GM08714 (cell line): ENCODE measurements around the gene NAALAD2.
"Not testable (repeated sequence)": the region's sequence is repeated elsewhere in the genome, so short reads cannot be mapped to it uniquely, and the experiment has no call there.

Source experiments
- H3K4me3 ChIP-seq: fragments of 200-500 bp; sonication (Bioruptor generic); 2 replicates; pipeline ENCODE4 v1.5.1; 2014; ENCODE audit warnings: mild to moderate bottlenecking, low read length, inconsistent platforms
- ZNF274 ChIP-seq: IDR thresholded peaks from 2 replicates; pipeline ENCODE4 v1.6.1; 2012; ENCODE audit warnings: mild to moderate bottlenecking, low read depth, low read length

Gene NAALAD2

GRCh38 chr11:90168571-90168970 is 34.1 kb downstream of the NAALAD2 start:
- TF ChIP-seq ZNF274, result no peak
- no peak overlapping the region for H3K4me3 ChIP-seq

DNA sequence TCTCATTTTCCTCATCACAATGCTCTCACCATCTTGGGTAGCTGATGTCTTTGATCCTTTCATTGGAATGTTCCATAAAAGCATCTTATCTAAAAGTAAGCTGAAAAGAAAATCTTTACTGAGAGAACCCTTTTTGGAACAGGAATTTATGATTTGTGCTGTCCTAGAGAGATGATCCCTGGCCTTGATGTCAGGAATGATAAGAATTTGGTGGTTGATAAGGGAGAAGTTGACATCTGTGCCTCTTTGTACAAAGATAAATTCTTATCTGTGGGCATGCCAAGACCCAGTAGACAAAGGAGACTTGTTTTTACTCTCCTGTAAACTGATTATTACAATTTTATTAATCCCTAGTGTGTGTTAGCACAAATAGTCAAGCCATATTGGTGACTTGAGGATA is 36.9 kb downstream of the NAALAD2 start:
- H3K4me3 ChIP-seq, result no peak overlapping the region
- TF ChIP-seq ZNF274, result no peak

DNA sequence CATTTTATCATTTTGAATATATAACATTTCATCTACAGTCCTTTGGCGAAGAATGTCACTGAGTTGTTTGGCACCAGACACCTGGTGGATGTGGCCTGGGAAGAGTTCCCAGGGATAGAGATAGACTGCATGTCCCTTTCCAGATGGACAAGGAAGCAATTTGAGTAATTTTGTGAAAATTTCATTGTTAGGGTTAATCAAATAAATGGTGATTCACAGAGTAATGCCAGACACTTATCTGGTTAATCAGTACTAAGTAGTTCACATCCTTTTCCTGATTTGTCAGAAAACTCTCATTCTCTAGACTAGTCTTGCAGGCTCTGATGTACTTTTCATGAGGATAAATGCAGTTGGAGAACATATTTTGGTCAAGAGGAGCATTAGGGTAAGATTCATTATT is 41.6 kb downstream of the NAALAD2 start:
- TF ChIP-seq ZNF274, result no peak
- H3K4me3 ChIP-seq, result no peak overlapping the region

- no peak for TF ChIP-seq ZNF274
- H3K4me3 ChIP-seq, result no peak overlapping the region
Observed at GRCh38 chr11:90178751-90179150, 44.3 kb downstream of the NAALAD2 start.

DNA sequence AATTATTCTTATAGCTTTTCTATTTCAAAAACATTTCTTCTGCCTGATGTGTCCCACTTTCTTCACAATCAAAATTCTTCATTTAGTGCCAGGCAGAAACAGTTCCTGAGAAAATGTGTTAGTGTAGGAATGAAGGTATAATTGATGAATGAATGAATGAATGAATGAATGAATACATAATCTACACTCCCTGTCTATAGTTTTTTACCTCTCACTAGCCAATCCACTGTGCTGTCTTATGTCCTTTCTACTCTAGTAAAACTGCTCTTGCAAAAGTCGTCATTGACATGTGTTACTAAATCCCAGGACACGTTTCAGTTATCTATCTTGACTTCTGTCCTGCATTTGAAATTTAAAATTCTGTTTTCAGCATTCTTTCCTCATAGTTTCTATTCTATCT is 45.5 kb downstream of the NAALAD2 start:
- H3K4me3 ChIP-seq, result no peak overlapping the region
- no peak for TF ChIP-seq ZNF274

GRCh38 chr11:90187839-90188238 is 53.4 kb downstream of the NAALAD2 start:
- no peak for TF ChIP-seq ZNF274
- no peak overlapping the region for H3K4me3 ChIP-seq

DNA sequence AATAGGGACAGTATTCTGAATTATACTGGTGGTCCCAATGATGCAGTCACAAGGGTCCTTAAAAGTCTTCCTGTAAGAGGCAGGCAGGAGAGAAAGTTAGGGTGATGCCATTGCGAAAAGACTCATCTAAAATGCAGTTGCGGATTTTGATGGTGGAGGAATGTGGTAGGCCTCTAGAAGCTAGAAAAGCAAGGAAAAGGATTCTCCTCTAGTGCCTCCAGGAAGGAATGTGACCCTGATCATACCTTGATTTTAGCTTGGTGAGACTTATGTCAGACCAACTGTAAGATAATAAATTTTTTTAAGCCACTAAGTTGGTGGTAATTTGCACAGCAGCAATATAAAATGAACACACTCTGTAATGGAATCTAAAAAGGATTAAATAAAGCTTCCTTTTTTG is 54.5 kb downstream of the NAALAD2 start:
- no peak for TF ChIP-seq ZNF274
- H3K4me3 ChIP-seq, result no peak overlapping the region

DNA sequence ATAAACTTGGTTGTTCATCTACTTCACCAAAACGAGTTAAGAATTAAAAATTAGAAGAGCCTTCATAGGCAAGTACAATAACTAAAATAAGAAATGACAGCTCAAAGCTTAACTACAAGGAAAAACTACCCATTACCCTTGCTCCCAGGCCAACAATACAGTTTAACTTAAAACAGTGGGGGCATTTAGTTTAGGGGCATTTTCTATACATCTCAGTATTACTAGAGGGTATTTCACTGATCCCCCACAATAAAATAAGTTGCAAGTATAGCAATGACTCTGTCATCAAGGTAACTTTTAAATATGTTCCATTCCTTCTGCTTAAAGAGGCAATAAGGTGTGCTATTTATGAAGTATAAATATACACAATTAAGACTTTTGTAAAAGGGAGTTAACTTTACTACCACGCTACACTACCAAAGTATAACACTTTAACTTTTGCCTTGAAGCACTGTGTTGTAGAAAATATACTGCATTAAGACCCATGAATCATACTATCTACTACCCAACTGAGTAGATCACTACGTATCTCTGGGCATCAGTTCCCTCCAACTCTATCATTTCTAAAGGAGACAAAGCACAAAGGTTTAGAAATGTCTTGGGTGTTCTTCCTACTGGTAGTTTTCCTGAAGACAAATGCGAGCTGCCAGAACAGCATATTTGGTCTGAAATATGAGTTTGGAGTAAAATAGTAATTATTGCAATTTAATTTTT is 58.6 kb downstream of the NAALAD2 start:
- no peak for TF ChIP-seq ZNF274
- no peak overlapping the region for H3K4me3 ChIP-seq

DNA sequence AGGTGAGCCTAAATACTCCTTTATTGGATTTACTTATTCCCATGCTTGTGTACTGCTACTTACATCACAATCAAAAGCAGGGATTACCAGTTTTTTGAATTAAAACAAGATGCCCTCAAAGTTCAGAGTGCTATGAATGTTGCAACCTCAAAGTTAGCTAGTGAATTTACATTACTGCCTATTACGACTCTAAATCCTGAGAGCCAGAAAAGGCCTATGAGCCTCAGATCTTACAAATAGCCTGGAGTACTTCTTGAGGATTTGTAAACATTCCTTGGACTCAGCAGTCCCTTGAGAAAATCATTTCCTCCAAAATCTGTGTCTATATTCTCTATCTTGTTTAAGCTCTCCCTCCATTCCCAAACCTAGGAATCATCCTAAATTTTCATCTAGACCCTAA is 62.9 kb downstream of the NAALAD2 start:
- no peak for TF ChIP-seq ZNF274
- H3K4me3 ChIP-seq, result no peak overlapping the region

DNA sequence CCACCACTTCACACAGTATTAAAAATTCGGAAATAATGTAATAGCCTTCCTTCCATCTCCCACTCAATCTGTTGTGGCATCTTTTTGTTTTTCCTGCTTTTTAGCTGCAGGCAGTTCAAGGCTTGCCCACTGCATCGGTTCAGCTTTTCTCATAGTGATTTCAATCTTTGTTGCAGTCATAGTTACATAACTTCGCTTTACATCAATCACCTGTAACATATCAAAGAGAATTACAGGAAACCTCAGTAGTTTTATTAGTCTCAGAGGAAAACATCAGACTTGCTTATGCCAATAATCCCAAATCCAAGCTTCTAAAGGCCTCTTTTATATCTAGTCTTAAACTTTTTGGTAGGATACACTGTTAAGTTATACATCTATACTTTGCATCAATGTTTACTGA is 67.9 kb downstream of the NAALAD2 start:
- no peak for TF ChIP-seq ZNF274
- H3K4me3 ChIP-seq, result no peak overlapping the region

DNA sequence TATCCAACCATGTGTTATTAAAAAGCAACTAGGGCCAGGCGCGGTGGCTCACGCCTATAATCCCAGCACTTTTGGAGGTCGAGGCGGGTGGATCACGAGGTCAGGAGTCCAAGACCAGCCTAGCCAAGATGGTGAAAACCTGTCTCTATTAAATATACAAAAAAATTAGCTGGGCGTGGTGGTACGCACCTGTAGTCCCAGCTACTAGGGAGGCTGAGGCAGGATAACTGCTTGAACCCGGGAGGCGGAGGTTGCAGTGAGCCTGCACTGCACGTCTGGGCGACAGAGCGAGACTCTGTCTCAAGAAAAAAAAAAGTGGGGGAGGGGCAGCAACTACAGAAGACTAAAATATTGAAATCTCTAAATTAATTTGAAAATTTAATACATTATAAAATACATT is 69.9 kb downstream of the NAALAD2 start:
- H3K4me3 ChIP-seq, result no peak overlapping the region
- no peak for TF ChIP-seq ZNF274

GRCh38 chr11:90204832-90205646 is 70.6 kb downstream of the NAALAD2 start:
- no peak for TF ChIP-seq ZNF274
- H3K4me3 ChIP-seq, result no peak overlapping the region

- not testable (repeated sequence) for H3K4me3 ChIP-seq
Observed at GRCh38 chr11:90207992-90208391, 73.5 kb downstream of the NAALAD2 start.

- H3K4me3 ChIP-seq, result no peak overlapping the region
- TF ChIP-seq ZNF274, result no peak
Observed at GRCh38 chr11:90208857-90209256, 74.4 kb downstream of the NAALAD2 start.

DNA sequence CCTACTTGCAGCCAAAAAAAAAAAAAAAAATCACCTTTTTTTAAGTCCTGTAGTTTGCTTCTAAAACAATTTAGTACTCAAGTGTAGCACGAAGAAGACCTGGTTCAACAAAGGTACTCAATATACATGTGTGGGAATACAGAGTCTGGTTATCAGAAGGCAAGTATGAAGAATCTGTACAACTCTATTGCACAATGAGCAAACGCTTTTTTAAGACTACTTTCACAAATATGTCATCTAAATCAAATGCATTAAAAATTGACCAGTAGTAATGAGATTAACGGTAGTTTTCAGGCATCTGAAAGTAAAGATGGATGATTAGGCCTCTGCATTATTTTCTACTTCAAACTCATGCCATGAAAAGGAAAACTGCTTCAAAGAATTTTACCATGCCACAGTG is 78.9 kb downstream of the NAALAD2 start:
- TF ChIP-seq ZNF274, result no peak
- no peak overlapping the region for H3K4me3 ChIP-seq
